ENCODE data around the gene COX4I2. TPM values are rescaled to one million over a fixed set of nuclear protein-coding genes. Genes with fewer than 3 reads are reported as not detected.

COX4I2 gene
- total and polyA plus RNA-seq, 2 donors from 2014 or later = 1.3 to 6.9 TPM

GRCh38 chr20:31684153-31685015 is 46.7 kb downstream of the COX4I2 start:
- H3K4me1 ChIP-seq (ENCODE audit: control insufficient read depth in 2 of 3, insufficient read depth in 2 of 3, low read depth in 1 of 3, low read length in 3 of 3) = peaks cover 0 to 51% (median 44%) of the 10 kb centered on the region in 3 donors
- peaks cover 2 to 22% (median 4%) of the 10 kb centered on the region in 3 donors for H3K36me3 ChIP-seq (ENCODE audit: control insufficient read depth in 2 of 3, insufficient read depth in 3 of 3, low read length in 3 of 3)
- H3K9ac ChIP-seq (ENCODE audit: low read length in 3 of 3) = peak overlapping the region in 1 of 3 donors; percentile 1
- TF ChIP-seq CTCF (IDR thresholded peaks at IDR 0.05; ENCODE audit: borderline replicate concordance, extremely low read depth, insufficient read depth) = no peak
- no peaks in the 10 kb centered on the region for H3K27me3 ChIP-seq (ENCODE audit: control insufficient read depth, insufficient read depth, low read length)
- H3K9me3 ChIP-seq (ENCODE audit: control insufficient read depth in 2 of 3, insufficient read depth in 1 of 3, low read length in 3 of 3) = no peaks in the 10 kb centered on the region
- H3K4me3 ChIP-seq (ENCODE audit: low read length in 3 of 3) = no peak overlapping the region
- peak in 2 of 5 donors; percentile 56 to 60 for DNase-seq
- intact Hi-C loops (cut with DNase I) = loop anchor here (5.0 kb wide), 1 partner anchor 38 kb away; the partner anchor contains the start of gene BCL2L1
- FAIRE-seq = no peak
- H3K27ac ChIP-seq (ENCODE audit: low read depth in 2 of 2, low read length in 2 of 2) = peak overlapping the region; percentile 16 to 46

GRCh38 chr20:31685853-31686643 is 48.3 kb downstream of the COX4I2 start:
- intact Hi-C loops (cut with DNase I) = no loop called here
- Histone ChIP-seq H3K27me3 (ENCODE audit: control insufficient read depth, insufficient read depth, low read length) (no peaks in the 10 kb centered on the region), H3K9me3 (ENCODE audit: control insufficient read depth in 2 of 3, insufficient read depth in 1 of 3, low read length in 3 of 3) (no peaks in the 10 kb centered on the region), H3K9ac (ENCODE audit: low read length in 3 of 3) (peak overlapping the region in 1 of 3 donors; percentile 1), H3K4me3 (ENCODE audit: low read length in 3 of 3) (no peak overlapping the region), H3K4me1 (ENCODE audit: control insufficient read depth in 2 of 3, insufficient read depth in 2 of 3, low read depth in 1 of 3, low read length in 3 of 3) (peaks cover 0 to 34% (median 32%) of the 10 kb centered on the region in 3 donors), H3K27ac (ENCODE audit: low read depth in 2 of 2, low read length in 2 of 2) (peak overlapping the region; percentile 29 to 39), H3K36me3 (ENCODE audit: control insufficient read depth in 2 of 3, insufficient read depth in 3 of 3, low read length in 3 of 3) (peaks cover 2 to 22% (median 4%) of the 10 kb centered on the region in 3 donors)
- DNase-seq (no peak), FAIRE-seq (no peak)
- no peak for TF ChIP-seq CTCF (IDR thresholded peaks at IDR 0.05; ENCODE audit: borderline replicate concordance, extremely low read depth, insufficient read depth)

GRCh38 chr20:31687777-31688176 is 50.1 kb downstream of the COX4I2 start:
- Histone ChIP-seq H3K36me3 (ENCODE audit: control insufficient read depth in 2 of 3, insufficient read depth in 3 of 3, low read length in 3 of 3) (peaks cover 2 to 29% (median 6%) of the 10 kb centered on the region in 3 donors), H3K27ac (ENCODE audit: low read depth in 2 of 2, low read length in 2 of 2) (peak overlapping the region in 1 of 2 donors; percentile 56), H3K9me3 (ENCODE audit: control insufficient read depth in 2 of 3, insufficient read depth in 1 of 3, low read length in 3 of 3) (no peaks in the 10 kb centered on the region), H3K27me3 (ENCODE audit: control insufficient read depth, insufficient read depth, low read length) (no peaks in the 10 kb centered on the region), H3K4me3 (ENCODE audit: low read length in 3 of 3) (no peak overlapping the region), H3K4me1 (ENCODE audit: control insufficient read depth in 2 of 3, insufficient read depth in 2 of 3, low read depth in 1 of 3, low read length in 3 of 3) (peaks cover 0 to 30% (median 30%) of the 10 kb centered on the region in 3 donors), H3K9ac (ENCODE audit: low read length in 3 of 3) (peak overlapping the region in 1 of 3 donors; percentile 7)
- no peak for FAIRE-seq
- DNase-seq = no peak
- intact Hi-C loops (cut with DNase I) = no loop called here
- TF ChIP-seq CTCF (IDR thresholded peaks at IDR 0.05; ENCODE audit: borderline replicate concordance, extremely low read depth, insufficient read depth) = no peak
